IPS-15b (cell line): ENCODE data around the gene MORC3.
"Not testable (repeated sequence)": the region's sequence is repeated elsewhere in the genome, so short reads cannot be mapped to it uniquely, and the experiment has no call there.

Source experiments
- H3K27me3 ChIP-seq: one replicate; pipeline ENCODE4 v1.6.1; 2013; ENCODE audit warnings: low read length; ENCODE audit not compliant: control insufficient read depth, insufficient read depth
- H3K36me3 ChIP-seq: one replicate; pipeline ENCODE4 v1.6.1; 2013; ENCODE audit warnings: low read length; ENCODE audit not compliant: control insufficient read depth, insufficient read depth
- H3K4me1 ChIP-seq: one replicate; pipeline ENCODE4 v1.6.1; 2013; ENCODE audit warnings: mild to moderate bottlenecking, low read length; ENCODE audit not compliant: control insufficient read depth, insufficient read depth
- H3K4me3 ChIP-seq: one replicate; pipeline ENCODE4 v1.5.1; 2013; ENCODE audit warnings: low read depth, low read length
- H3K9ac ChIP-seq: one replicate; pipeline ENCODE4 v1.6.1; 2013; ENCODE audit warnings: low read depth, mild to moderate bottlenecking, low read length
- H3K9me3 ChIP-seq: one replicate; pipeline ENCODE4 v1.6.1; 2013; ENCODE audit warnings: mild to moderate bottlenecking, low read length; ENCODE audit not compliant: control insufficient read depth, insufficient read depth

Gene MORC3

DNA sequence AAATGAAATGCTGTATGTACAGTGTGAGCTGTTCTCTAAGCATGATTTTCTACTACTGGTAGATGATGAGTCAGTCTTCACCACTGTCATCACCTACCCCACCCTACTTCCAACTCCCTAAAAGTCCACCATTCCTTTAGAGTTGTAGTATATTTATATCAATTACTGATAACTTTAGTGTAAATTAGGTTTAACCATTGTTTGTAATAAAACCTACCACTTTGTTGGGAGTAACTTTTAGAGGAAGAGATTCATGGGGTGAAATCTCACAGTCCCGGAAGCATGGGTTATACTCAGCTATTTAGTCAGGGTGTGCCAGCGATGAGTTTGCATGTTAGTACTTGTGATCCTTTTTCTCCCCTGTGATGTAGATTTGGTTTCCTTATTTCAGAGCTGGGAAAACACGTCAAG is 17.1 kb downstream of the MORC3 start:
- Histone ChIP-seq H3K4me1 (no peaks in the 10 kb centered on the region), H3K9ac (no peak overlapping the region)

DNA sequence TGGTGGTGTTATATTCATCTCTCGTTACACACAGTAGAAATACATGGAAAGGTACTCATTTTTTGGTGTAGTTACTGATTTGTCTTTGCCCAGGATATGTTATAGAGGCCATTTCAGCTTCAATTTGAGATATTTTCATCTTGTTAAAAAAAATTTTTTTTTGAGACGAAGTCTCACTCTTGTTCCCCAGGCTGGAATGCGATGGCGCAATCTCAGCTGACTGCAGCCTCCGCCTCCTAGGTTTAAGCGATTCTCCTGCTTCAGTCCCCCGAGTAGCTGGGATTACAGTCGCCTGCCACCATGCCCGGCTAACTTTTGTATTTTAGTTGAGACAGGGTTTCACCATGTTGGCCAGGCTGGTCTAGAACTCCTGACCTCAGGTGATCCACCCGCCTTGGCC is 19.0 kb downstream of the MORC3 start:
- H3K36me3 ChIP-seq = peaks cover 23% of the 10 kb centered on the region
- no peaks in the 10 kb centered on the region for H3K4me1 ChIP-seq
- no peaks in the 10 kb centered on the region for H3K9me3 ChIP-seq

More for the DNA sequence above, 17.1 kb downstream of the MORC3 start:
- Histone ChIP-seq H3K4me3 (no peak overlapping the region), H3K9me3 (no peaks in the 10 kb centered on the region), H3K27me3 (no peaks in the 10 kb centered on the region), H3K36me3 (peaks cover 23% of the 10 kb centered on the region)

DNA sequence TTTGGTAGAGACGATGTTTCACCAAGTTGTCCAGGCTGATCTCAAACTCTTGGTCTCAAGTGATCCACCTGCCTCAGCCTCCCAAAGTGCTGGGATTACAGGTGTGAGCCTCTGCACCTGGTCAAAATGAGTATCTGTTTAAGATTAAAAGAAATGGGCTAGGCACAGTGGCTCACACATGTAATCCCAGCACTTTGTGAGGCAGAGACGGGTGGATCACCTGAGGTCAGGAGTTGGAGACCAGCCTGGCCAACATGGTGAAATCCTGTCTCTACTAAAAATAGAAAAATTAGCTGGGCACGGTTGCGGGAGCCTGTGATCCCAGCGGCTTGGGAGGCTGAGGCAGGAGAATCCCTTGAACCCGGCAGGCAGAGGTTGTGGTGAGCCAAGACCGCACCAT is 22.6 kb downstream of the MORC3 start:
- H3K36me3 ChIP-seq = peaks cover 28% of the 10 kb centered on the region
- H3K4me3 ChIP-seq, H3K9me3 ChIP-seq, H3K9ac ChIP-seq, H3K4me1 ChIP-seq, H3K27me3 ChIP-seq: not testable (repeated sequence)

More for the DNA sequence above, 19.0 kb downstream of the MORC3 start:
- Histone ChIP-seq H3K27me3 (no peaks in the 10 kb centered on the region), H3K9ac (no peak overlapping the region), H3K4me3 (no peak overlapping the region)

DNA sequence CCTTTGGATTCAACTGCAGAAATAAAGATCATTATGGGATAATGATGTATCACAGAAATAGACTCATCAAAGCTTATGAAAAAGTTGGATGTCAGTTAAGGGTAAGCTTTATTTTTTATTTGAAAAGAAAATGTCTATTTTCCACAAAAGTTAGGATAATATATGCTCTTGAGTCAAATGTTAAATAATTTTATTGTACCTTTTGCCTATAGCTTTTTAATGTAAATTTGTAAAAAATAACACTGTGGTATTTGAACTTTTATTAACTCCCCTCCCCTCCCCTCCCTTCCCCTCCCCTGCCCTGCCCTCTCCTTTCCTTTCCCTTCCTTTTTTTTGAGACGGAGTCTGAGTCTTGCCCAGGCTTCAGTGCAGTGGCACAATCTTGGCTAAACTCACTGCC is 24.9 kb downstream of the MORC3 start:
- H3K27me3 ChIP-seq = no peaks in the 10 kb centered on the region
- no peak overlapping the region for H3K9ac ChIP-seq
- peaks cover 25% of the 10 kb centered on the region for H3K36me3 ChIP-seq
- no peaks in the 10 kb centered on the region for H3K9me3 ChIP-seq
- no peak overlapping the region for H3K4me3 ChIP-seq
- no peaks in the 10 kb centered on the region for H3K4me1 ChIP-seq

DNA sequence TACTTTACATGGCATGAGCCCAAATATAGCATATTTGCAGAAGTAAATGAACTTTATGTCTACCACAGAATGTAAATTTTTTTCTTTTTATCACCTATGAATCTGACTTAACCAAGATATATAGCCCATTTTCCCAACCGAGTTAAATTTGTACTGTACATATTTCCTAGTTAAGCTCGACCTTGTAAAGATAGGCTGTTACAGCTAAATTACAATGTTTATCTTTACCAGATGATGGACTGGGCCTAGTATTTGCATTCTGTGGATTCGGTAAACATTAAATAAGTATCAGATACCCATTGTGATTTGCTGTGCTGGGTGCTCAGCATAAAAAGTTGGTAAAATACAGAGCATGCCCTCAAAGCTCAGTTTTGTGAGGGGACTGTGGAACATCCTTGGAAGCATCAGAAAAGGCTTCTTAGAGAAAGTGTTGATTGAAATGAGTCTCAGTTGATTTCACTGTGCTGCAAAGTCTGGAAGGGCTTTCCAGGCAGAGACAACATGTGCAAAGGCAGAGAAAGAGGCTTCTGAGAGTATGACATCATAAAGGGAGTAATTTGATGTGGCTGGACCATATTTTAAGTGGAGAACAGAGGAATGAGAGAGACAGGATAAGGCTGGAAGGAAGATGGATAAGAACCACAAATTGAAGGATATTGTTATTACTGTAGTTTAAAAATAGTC is 27.4 kb downstream of the MORC3 start:
- Histone ChIP-seq H3K4me3 (no peak overlapping the region), H3K9me3 (no peaks in the 10 kb centered on the region), H3K4me1 (no peaks in the 10 kb centered on the region), H3K27me3 (no peaks in the 10 kb centered on the region), H3K9ac (no peak overlapping the region), H3K36me3 (peaks cover 22% of the 10 kb centered on the region)

DNA sequence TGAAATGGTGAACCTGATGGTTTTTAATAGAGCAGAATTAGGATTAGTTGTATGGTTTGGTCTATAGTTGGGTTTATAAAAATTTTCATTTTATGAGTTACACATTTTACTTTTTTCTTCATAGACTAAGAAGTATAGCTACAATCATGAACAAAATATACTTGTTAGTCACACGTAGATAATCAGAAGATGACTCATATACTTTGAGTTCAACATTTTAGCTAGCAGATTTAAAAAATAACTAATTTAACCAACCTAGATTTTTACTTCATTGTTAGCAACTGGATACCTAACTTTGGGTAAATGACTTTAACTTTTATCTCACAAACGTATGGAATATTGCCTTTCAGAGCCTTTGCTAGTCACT is 27.9 kb downstream of the MORC3 start:
- no peaks in the 10 kb centered on the region for H3K4me1 ChIP-seq
- no peaks in the 10 kb centered on the region for H3K9me3 ChIP-seq
- H3K9ac ChIP-seq = no peak overlapping the region
- H3K27me3 ChIP-seq = no peaks in the 10 kb centered on the region
- no peak overlapping the region for H3K4me3 ChIP-seq
- H3K36me3 ChIP-seq = peaks cover 22% of the 10 kb centered on the region

DNA sequence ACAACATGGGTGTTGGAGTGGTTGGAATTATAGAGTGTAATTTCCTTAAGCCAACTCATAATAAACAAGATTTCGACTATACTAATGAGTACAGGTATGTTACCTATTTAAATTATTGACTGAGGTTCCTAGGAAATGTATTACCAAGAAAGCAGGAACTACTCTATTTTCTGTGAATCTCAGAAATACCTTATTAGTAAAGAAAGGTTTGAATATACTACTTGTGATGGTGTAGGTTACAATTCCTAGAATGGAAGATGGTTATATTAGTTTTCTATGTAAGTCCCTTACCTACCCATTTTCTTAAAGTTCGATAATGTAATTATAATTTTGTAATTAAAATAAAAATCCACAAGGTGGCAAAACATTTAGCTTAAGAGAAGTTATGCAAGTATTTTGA is 29.3 kb downstream of the MORC3 start:
- H3K9ac ChIP-seq = no peak overlapping the region
- H3K9me3 ChIP-seq = no peaks in the 10 kb centered on the region
- H3K27me3 ChIP-seq = no peaks in the 10 kb centered on the region
- no peak overlapping the region for H3K4me3 ChIP-seq
- peaks cover 22% of the 10 kb centered on the region for H3K36me3 ChIP-seq
- H3K4me1 ChIP-seq = no peaks in the 10 kb centered on the region

DNA sequence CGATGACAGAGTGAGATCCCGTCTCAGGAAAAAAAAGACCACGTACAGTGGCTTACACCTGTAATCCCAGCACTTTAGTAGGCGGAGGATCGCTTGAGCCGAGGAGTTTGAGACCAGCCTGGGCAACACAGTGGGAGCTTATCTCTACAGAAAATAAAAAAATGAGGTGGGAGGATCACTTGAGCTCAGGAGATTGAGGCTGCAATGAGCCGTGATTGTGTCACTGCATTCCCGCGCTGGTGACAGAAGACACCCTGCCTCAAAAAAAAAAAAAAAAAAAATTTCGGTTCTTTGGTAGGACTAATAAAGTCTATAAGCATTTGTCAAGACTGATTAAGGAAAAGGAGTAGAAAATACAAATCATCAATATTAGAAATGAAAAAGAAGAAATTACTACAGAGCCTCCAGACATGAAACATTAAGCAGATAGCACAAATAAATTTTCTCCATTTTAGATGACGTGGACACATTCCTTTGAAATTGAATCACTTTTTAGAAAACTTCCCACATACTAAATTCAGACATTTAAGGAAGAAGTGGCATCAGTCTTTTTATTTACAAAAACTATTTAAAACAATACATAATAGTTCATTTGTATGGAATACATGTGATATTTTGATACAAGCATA is 30.4 kb downstream of the MORC3 start:
- Histone ChIP-seq H3K9me3 (no peaks in the 10 kb centered on the region), H3K36me3 (peaks cover 18% of the 10 kb centered on the region), H3K4me3 (no peak overlapping the region), H3K9ac (no peak overlapping the region), H3K27me3 (no peaks in the 10 kb centered on the region), H3K4me1 (no peaks in the 10 kb centered on the region)

DNA sequence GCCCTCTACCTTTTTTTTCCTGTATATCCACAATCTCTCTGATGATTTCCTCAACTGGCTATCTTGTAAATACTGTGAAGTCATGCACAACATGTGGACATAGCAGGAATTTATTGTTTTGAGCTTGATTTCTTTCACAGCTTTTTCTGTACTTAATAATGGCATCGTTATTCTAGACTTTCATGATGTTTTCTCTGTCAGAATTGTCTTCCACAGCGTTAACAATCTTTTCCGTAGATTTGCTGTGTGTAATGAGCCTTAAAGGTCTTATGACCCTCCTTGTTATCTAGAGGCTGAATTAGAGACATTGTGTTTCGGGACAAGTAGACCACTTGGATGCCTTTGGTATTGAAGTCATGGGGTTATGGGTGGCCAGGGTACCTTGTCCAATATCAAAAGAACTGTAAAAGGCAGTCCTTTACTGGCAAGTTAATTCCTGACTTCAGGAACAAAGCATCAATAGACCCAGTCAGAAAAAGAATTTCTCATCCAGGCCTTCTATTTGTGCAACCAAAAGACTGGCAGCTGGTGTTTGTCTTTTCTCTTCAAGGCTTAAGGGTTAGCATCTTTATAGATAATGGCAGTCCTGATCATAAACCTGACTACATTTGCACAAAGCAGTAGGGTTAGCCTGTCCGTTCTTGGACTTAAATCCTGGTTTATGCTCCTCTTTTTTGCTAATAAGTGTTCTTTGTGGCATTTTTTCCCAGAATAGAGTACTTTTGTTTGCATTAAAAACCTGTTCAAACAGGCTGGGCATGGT is 35.1 kb downstream of the MORC3 start:
- Histone ChIP-seq H3K9me3 (no peaks in the 10 kb centered on the region), H3K4me3 (no peak overlapping the region), H3K36me3 (peaks cover 16% of the 10 kb centered on the region), H3K9ac (no peak overlapping the region), H3K27me3 (no peaks in the 10 kb centered on the region), H3K4me1 (no peaks in the 10 kb centered on the region)

DNA sequence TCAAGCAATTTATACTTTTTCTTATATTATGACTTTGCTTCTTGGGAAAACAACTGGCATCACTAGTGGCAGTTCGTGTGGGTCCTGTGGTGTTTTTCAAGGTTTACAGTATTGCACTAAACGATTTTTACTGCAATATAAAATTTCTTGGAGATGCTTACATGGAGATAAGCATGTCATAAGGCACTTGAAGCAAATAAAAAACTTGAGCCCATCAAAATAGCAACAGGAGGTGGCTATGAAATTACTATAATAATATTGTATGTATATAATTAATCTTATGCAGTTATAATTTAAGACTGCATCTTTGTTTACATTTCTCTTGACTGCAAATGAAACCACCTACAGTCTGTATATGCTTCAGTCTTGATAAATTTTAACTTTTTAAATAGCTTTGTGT is 35.9 kb downstream of the MORC3 start:
- Histone ChIP-seq H3K36me3 (peaks cover 20% of the 10 kb centered on the region), H3K27me3 (no peaks in the 10 kb centered on the region), H3K4me3 (no peak overlapping the region), H3K9me3 (no peaks in the 10 kb centered on the region), H3K9ac (no peak overlapping the region), H3K4me1 (no peaks in the 10 kb centered on the region)

DNA sequence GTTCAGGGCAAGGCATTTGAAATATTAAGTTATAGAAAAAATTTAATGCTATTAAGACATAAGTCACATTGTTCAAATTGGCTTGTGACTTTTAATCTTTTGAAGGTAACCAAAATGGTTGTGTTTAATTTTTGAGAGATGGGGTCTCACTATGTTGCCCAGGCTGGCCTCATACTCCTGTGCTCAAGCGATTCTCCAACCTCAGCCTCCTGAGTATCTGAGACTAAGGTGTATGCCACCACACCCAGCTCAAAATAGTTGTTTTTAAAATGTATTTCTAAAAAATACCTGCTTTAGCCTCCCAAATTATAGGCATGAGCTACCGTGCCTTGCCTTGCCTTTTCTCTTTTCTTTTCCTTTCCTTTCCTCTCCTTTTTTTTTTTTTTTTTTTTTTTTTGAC is 39.2 kb downstream of the MORC3 start:
- no peak overlapping the region for H3K4me3 ChIP-seq
- no peaks in the 10 kb centered on the region for H3K9me3 ChIP-seq
- H3K4me1 ChIP-seq = no peaks in the 10 kb centered on the region
- H3K9ac ChIP-seq = no peak overlapping the region
- peaks cover 18% of the 10 kb centered on the region for H3K36me3 ChIP-seq
- no peaks in the 10 kb centered on the region for H3K27me3 ChIP-seq
